ENCODE results near the gene KMT2B. TPM values are rescaled to one million over a fixed set of nuclear protein-coding genes. Genes with fewer than 3 reads are reported as not detected.

KMT2B gene
- total and polyA plus RNA-seq, 2 donors (not counting 1 experiment from before 2014, with no cell fraction given) = 85.6 to 96.9 TPM

GRCh38 chr19:35718345-35719041 is 690 bp downstream of the KMT2B start:
- WGBS (ENCODE audit: insufficient coverage) = 2% methylated on average over 41 of the region's 42 CpGs
- Histone ChIP-seq H3K27ac (ENCODE audit: low read length in 2 of 2) (peak overlapping the region; percentile 18 to 65), H3K4me1 (ENCODE audit: control insufficient read depth in 2 of 2, insufficient read depth in 2 of 2, low read length in 2 of 2) (peaks cover 19 to 51% of the 10 kb centered on the region in 2 donors), H3K9ac (ENCODE audit: low read length) (peak overlapping the region; percentile 64), H2AFZ (ENCODE audit: insufficient read depth, low read depth, low read length, poor library complexity, severe bottlenecking) (peak overlapping the region; percentile 58), H4K20me1 (ENCODE audit: control insufficient read depth, insufficient read depth, low read length, poor library complexity, severe bottlenecking) (peaks cover 50% of the 10 kb centered on the region), H3K27me3 (replicated peaks in 1 of 4; ENCODE audit: control extremely low read depth in 1 of 4, control insufficient read depth in 3 of 4, insufficient read depth in 4 of 4, low read length in 3 of 4) (no peaks in the 10 kb centered on the region), H3K79me2 (ENCODE audit: control insufficient read depth, insufficient read depth, low read length) (peaks cover 68% of the 10 kb centered on the region), H3K4me3 (ENCODE audit: control extremely low read depth in 1 of 5, extremely low read depth in 1 of 5, insufficient read depth in 1 of 5, low read depth in 2 of 5, low read length in 4 of 5) (peak overlapping the region; percentile 17 to 71 (median 63)), H3K4me2 (replicated peaks; ENCODE audit: low read depth, low read length, poor library complexity, severe bottlenecking) (peak overlapping the region; percentile 85), H3K9me3 (ENCODE audit: control extremely low read depth in 1 of 3, control insufficient read depth in 2 of 3, insufficient read depth in 1 of 3, low read length in 2 of 3) (no peaks in the 10 kb centered on the region), H3K36me3 (replicated peaks in 1 of 2; ENCODE audit: control extremely low read depth in 1 of 2, control insufficient read depth in 1 of 2, extremely low read depth in 1 of 2, insufficient read depth in 2 of 2, low read length in 1 of 2) (peaks cover 0 to 34% of the 10 kb centered on the region in 2 experiments)
- Mint-ChIP-seq H3K9me3 (ENCODE audit: insufficient read depth) (no peaks in the 10 kb centered on the region), H3K4me1 (peaks cover 52% of the 10 kb centered on the region), H3K27ac (peak overlapping the region; percentile 85), H3K4me3 (peak overlapping the region; percentile 90), H3K27me3 (no peaks in the 10 kb centered on the region)
- no peak for TF ChIP-seq CTCF (IDR thresholded peaks at IDR 0.05)
- TF ChIP-seq EZH2 (IDR thresholded peaks at IDR 0.05; ENCODE audit: borderline replicate concordance, insufficient read depth, low read depth, low read length, poor library complexity, severe bottlenecking) = no peak
- ChIA-PET CTCF (interaction anchor here (0.8 to 2.6 kb wide), 4 partner anchors 19 to 208 kb away, joined by 3 to 7 read pairs (median 3); no protein-coding TSS in a partner anchor), POLR2A (interaction anchor here (1.2 to 1.8 kb wide), 3 partner anchors 22 to 27 kb away, joined by 4 to 10 read pairs (median 7); partner anchors contain the start of genes IGFLR1, PSENEN and U2AF1L4)
- ATAC-seq (ENCODE audit: low read depth) (no peak), DNase-seq (peak; percentile 57)
- intact Hi-C loops (cut with micrococcal nuclease) = loop anchor here (10.0 kb wide), 2 partner anchors 186 to 374 kb away; partner anchors contain the start of genes FFAR1, HCST, NFKBID and TYROBP
